Measurements from ENCODE around the gene DNASE1L2.

The DNASE1L2 gene

GRCh38 chr16:2226245-2226793, 9.9 kb upstream of the DNASE1L2 start:
- DNase-seq (ENCODE audit: low read depth), result no peak

- no peak for DNase-seq (ENCODE audit: low read depth)
Observed at GRCh38 chr16:2226918-2227317, 9.3 kb upstream of the DNASE1L2 start.

GRCh38 chr16:2228161-2228824, 8.0 kb upstream of the DNASE1L2 start:
- DNase-seq (ENCODE audit: low read depth), result no peak

- no peak for DNase-seq (ENCODE audit: low read depth)
Observed at GRCh38 chr16:2229091-2229490, 7.2 kb upstream of the DNASE1L2 start.

GRCh38 chr16:2229632-2230250, 6.5 kb upstream of the DNASE1L2 start:
- DNase-seq (ENCODE audit: low read depth), result no peak

GRCh38 chr16:2230376-2230775, 5.9 kb upstream of the DNASE1L2 start:
- DNase-seq (ENCODE audit: low read depth), result no peak

GRCh38 chr16:2231016-2231931, 5.0 kb upstream of the DNASE1L2 start:
- DNase-seq (ENCODE audit: low read depth), result no peak

- no peak for DNase-seq (ENCODE audit: low read depth)
Observed at GRCh38 chr16:2232094-2232990, 3.9 kb upstream of the DNASE1L2 start.

GRCh38 chr16:2233046-2233775, 3.0 kb upstream of the DNASE1L2 start:
- no peak for DNase-seq (ENCODE audit: low read depth)

- DNase-seq (ENCODE audit: low read depth), result no peak
Observed at GRCh38 chr16:2233872-2234812, 2.1 kb upstream of the DNASE1L2 start.

- no peak for DNase-seq (ENCODE audit: low read depth)
Observed at GRCh38 chr16:2234813-2235170, 1.5 kb upstream of the DNASE1L2 start.

GRCh38 chr16:2235234-2235651, 1.0 kb upstream of the DNASE1L2 start:
- no peak for DNase-seq (ENCODE audit: low read depth)

GRCh38 chr16:2235695-2236336, 428 bp upstream of the DNASE1L2 start:
- DNase-seq (ENCODE audit: low read depth), result no peak

GRCh38 chr16:2237102-2237482, 848 bp downstream of the DNASE1L2 start:
- no peak for DNase-seq (ENCODE audit: low read depth)

GRCh38 chr16:2237493-2238149, 1.4 kb downstream of the DNASE1L2 start:
- no peak for DNase-seq (ENCODE audit: low read depth)

- DNase-seq (ENCODE audit: low read depth), result no peak
Observed at GRCh38 chr16:2238150-2238837, 2.0 kb downstream of the DNASE1L2 start.

GRCh38 chr16:2238838-2239675, 2.8 kb downstream of the DNASE1L2 start:
- no peak for DNase-seq (ENCODE audit: low read depth)

All from stimulated activated CD8-positive, alpha-beta memory T cell treated with anti-CD3 and anti-CD28 coated beads, Interleukin-7, amount 100 ng/mL, for 24 hours (primary cell).